GM18520 (cell line): ENCODE data around the gene RDH14.

ENCODE experiments used
- ATAC-seq: cut with Tn5 transposase; IDR thresholded peaks from one replicate; pipeline ENCODE4 v1.9.1; 2021; ENCODE audit not compliant: unreplicated experiment

The RDH14 gene

GRCh38 chr2:18578033-18578432 is 17.6 kb upstream of the RDH14 start:
- no peak for ATAC-seq

GRCh38 chr2:18566145-18566769 is 5.8 kb upstream of the RDH14 start:
- ATAC-seq, result no peak

- no peak for ATAC-seq
Observed at GRCh38 chr2:18560797-18561085, 288 bp upstream of the RDH14 start.

- no peak for ATAC-seq
Observed at GRCh38 chr2:18559531-18560030, 872 bp downstream of the RDH14 start.

- no peak for ATAC-seq
Observed at GRCh38 chr2:18558458-18558857, 2.0 kb downstream of the RDH14 start.

GRCh38 chr2:18557121-18557520 is 3.3 kb downstream of the RDH14 start:
- ATAC-seq, result no peak

- ATAC-seq, result no peak
Observed at GRCh38 chr2:18552351-18553077, 7.9 kb downstream of the RDH14 start.

GRCh38 chr2:18551623-18552022 is 8.8 kb downstream of the RDH14 start:
- ATAC-seq, result no peak

- no peak for ATAC-seq
Observed at GRCh38 chr2:18551169-18551568, 9.3 kb downstream of the RDH14 start.

GRCh38 chr2:18550433-18550832 is 10.0 kb downstream of the RDH14 start:
- no peak for ATAC-seq

GRCh38 chr2:18549083-18549482 is 11.4 kb downstream of the RDH14 start:
- no peak for ATAC-seq

- no peak for ATAC-seq
Observed at GRCh38 chr2:18548621-18549020, 11.8 kb downstream of the RDH14 start.

- ATAC-seq, result no peak
Observed at GRCh38 chr2:18546567-18546966, 13.9 kb downstream of the RDH14 start.

GRCh38 chr2:18545384-18545783 is 15.1 kb downstream of the RDH14 start:
- ATAC-seq, result no peak

- no peak for ATAC-seq
Observed at GRCh38 chr2:18544171-18544570, 16.3 kb downstream of the RDH14 start.

GRCh38 chr2:18540872-18541271 is 19.6 kb downstream of the RDH14 start:
- ATAC-seq, result no peak

GRCh38 chr2:18536697-18537096 is 23.8 kb downstream of the RDH14 start:
- ATAC-seq, result no peak

GRCh38 chr2:18536100-18536499 is 24.4 kb downstream of the RDH14 start:
- no peak for ATAC-seq

- ATAC-seq, result no peak
Observed at GRCh38 chr2:18531194-18531593, 29.3 kb downstream of the RDH14 start.

- ATAC-seq, result no peak
Observed at GRCh38 chr2:18527822-18528221, 32.6 kb downstream of the RDH14 start.

- no peak for ATAC-seq
Observed at GRCh38 chr2:18527326-18527725, 33.1 kb downstream of the RDH14 start.

- no peak for ATAC-seq
Observed at GRCh38 chr2:18526429-18526828, 34.0 kb downstream of the RDH14 start.

GRCh38 chr2:18525852-18526251 is 34.6 kb downstream of the RDH14 start:
- no peak for ATAC-seq
